Adipose tissue (tissue), 3 donors: ENCODE data around the gene NDFIP2. TPM values are rescaled to one million over a fixed set of nuclear protein-coding genes. Genes with fewer than 3 reads are reported as not detected.

Experiments used
- polyA plus RNA-seq, 3 donors: library from polyadenylated mRNA; stranded (reverse); fragments of 200-250 nt; gene quantifications; one replicate each; pipeline ENCODE4 v1.2.3, GENCODE V29; 2013
- donor health status: healthy with polysubstance abuse.
- donor health status: Bipolar disorder and iron deficiency.
- donor health status: healthy.

NDFIP2 gene
- polyA plus RNA-seq, 3 donors: 8.3 to 12.4 (median 11.0) TPM

Other genes with a start within 250 kb of the NDFIP2 start
- 10 to 100 TPM in 2 of 3 donors, 1 to 10 TPM in 1; 8.2 to 15.2 (median 12.5) TPM for gene RBM26, start 74.9 kb upstream of the NDFIP2 start, polyA plus RNA-seq